SK-N-MC (cell line): Measurements from ENCODE around the gene FGF11.

Source experiments
- DNase-seq: peaks from one replicate; pipeline ENCODE4 v3.0.0-alpha.2; 2011; ENCODE audit warnings: low read depth, low spot score
- H3K27ac ChIP-seq: fragments of 200-600 bp; sonication (generic); 2 replicates; pipeline ENCODE4 v1.5.1; 2016; ENCODE audit warnings: mixed run types
- H3K36me3 ChIP-seq: fragments of 200-600 bp; sonication (generic); 2 replicates; pipeline ENCODE4 v1.6.1; 2017; ENCODE audit warnings: antibody characterized with exemption, low read length, mixed read lengths; ENCODE audit not compliant: insufficient read depth
- H3K4me3 ChIP-seq: fragments of 200-600 bp; sonication (generic); 2 replicates; pipeline ENCODE4 v1.5.1; 2016
- H3K9ac ChIP-seq: fragments of 200-600 bp; sonication (generic); 2 replicates; pipeline ENCODE4 v1.8.0; 2017; ENCODE audit warnings: mixed run types, mixed read lengths; ENCODE audit not compliant: insufficient read length
- H3K9me3 ChIP-seq: fragments of 200-600 bp; sonication (generic); 2 replicates; pipeline ENCODE4 v1.6.1; 2017; ENCODE audit warnings: low read depth, mild to moderate bottlenecking, antibody characterized with exemption, low read length, moderate library complexity, mixed read lengths
- EZH2 ChIP-seq: fragments of 200-600 bp; sonication (generic); IDR thresholded peaks from one replicate; pipeline ENCODE4 v1.6.1; 2017; ENCODE audit warnings: antibody characterized with exemption
- FOXP2 ChIP-seq: optimal IDR thresholded peaks from 2 replicates; pipeline ENCODE3; 2011; ENCODE audit warnings: mild to moderate bottlenecking, moderate library complexity; ENCODE audit not compliant: insufficient read depth; ENCODE audit errors: extremely low read length, control extremely low read depth
- POLR2AphosphoS5 ChIP-seq: IDR thresholded peaks from 2 replicates; pipeline ENCODE4 v1.6.1; 2012; ENCODE audit warnings: mild to moderate bottlenecking, low read depth, low read length, borderline replicate concordance

FGF11 gene

DNA sequence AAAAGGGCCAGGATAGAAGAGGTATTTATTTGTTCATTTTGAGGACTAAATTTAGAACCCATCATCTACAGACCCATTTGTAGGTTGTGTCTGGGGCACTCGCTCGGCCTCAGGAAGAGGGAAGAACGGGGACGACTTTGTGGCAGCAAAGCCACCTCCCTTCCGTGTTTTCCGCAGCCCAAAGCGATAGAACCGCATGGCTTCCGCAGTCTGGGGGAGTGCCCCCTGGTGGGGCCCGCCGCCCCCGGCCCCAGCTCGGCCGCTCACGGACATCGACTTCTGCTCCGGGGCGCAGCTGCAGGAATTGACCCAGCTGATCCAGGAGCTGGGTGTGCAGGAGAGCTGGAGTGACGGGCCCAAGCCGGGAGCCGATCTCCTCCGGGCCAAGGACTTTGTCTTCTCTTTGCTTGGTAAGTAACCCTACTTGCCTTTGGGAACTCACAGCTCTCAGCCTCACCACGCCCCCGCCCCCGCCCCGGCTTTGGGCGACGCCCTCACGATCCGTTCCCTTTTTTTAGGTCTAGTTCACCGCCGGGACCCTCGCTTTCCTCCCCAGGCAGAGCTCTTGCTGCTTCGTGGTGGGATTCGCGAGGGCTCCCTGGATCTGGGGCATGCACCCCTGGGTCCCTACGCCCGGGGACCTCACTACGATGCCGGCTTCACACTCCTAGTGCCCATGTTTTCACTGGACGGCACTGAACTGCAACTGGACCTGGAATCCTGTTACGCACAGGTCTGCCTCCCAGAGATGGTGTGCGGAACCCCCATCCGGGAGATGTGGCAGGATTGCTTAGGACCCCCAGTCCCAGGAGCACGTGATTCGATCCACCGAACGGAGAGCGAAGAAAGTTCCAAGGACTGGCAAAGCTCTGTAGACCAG is 3.4 kb upstream of the FGF11 start:
- Histone ChIP-seq H3K27ac (peak overlapping the region; percentile 67), H3K36me3 (no peaks in the 10 kb centered on the region), H3K9me3 (no peaks in the 10 kb centered on the region), H3K9ac (peak overlapping the region; percentile 67), H3K4me3 (peak overlapping the region; percentile 93)
- TF ChIP-seq FOXP2 (no peak), POLR2AphosphoS5 (peak; percentile 9; the same call in 1 of the 2 replicates), EZH2 (no peak)
- no peak for DNase-seq

DNA sequence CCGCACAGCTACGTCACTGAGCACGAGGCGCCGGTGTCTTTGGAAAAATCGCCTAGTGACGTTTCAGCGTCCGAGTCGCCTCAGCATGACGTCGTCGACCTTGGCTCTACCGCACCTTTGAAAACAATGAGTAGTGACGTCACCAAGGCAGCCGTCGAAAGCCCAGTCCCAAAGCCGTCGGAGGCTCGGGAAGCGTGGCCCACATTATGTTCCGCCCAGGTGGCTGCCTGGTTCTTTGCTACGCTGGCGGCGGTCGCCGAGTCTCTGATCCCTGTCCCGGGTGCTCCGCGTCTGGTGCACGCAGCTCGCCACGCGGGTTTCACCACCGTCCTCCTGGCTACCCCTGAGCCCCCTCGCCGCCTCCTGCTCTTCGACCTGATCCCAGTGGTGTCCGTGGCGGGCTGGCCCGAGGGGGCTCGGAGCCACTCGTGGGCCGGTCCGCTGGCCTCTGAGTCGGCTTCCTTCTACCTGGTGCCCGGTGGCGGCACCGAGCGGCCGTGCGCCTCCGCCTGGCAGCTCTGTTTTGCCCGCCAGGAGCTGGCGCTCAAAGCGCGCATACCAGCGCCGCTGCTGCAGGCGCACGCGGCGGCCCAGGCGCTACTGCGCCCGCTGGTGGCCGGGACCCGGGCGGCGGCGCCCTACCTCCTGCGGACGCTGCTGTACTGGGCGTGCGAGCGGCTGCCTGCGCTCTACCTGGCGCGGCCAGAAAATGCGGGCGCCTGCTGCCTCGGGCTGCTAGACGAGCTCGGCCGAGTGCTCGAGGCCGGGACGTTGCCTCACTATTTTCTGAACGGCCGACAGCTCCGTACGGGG is 2.5 kb upstream of the FGF11 start:
- TF ChIP-seq POLR2AphosphoS5 (peak; percentile 29; the same call in 1 of the 2 replicates), FOXP2 (no peak)
- peak overlapping the region; percentile 67 for H3K27ac ChIP-seq
- peak overlapping the region; percentile 67 for H3K9ac ChIP-seq
- H3K4me3 ChIP-seq, result peak overlapping the region; percentile 93
- H3K36me3 ChIP-seq, result no peaks in the 10 kb centered on the region
- no peaks in the 10 kb centered on the region for H3K9me3 ChIP-seq
- DNase-seq, result no peak

DNA sequence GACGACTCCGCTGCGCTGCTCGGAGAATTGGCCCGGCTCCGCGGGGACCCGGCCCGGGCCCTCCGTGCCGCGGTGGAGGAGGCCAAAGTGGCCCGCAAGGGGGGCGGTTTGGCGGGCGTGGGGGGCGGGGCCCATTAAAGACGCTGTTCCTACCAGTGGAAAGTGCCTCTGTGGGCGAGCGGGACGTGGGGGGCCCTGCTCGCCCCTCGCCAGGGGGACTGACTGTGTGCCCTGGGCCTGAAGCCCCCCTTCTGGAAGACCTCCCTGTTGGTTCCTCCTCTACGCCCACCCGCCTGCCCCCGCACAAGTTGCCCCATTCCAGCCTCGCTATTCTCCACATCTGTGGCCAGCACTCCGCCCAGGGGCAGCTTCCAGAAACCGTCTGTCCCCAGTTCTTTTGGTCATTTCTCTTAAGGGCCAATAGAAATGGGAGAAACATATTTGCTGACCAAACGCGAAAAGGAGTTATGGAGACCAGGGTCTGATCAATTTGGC is 1.9 kb upstream of the FGF11 start:
- peak overlapping the region; percentile 93 for H3K4me3 ChIP-seq
- no peak overlapping the region for H3K27ac ChIP-seq
- H3K36me3 ChIP-seq, result no peaks in the 10 kb centered on the region
- peak overlapping the region; percentile 67 for H3K9ac ChIP-seq
- no peak for DNase-seq
- no peaks in the 10 kb centered on the region for H3K9me3 ChIP-seq
- TF ChIP-seq FOXP2, result no peak
- TF ChIP-seq POLR2AphosphoS5, result no peak
- no peak for TF ChIP-seq EZH2

GRCh38 chr17:7437950-7438614 is 1.2 kb upstream of the FGF11 start:
- DNase-seq, result no peak
- Histone ChIP-seq H3K9me3 (no peaks in the 10 kb centered on the region), H3K36me3 (no peaks in the 10 kb centered on the region), H3K27ac (no peak overlapping the region), H3K9ac (peak overlapping the region; percentile 70), H3K4me3 (peak overlapping the region; percentile 93)
- TF ChIP-seq FOXP2 (no peak), POLR2AphosphoS5 (peak; percentile 42; the same call in 1 of the 2 replicates), EZH2 (no peak)

DNA sequence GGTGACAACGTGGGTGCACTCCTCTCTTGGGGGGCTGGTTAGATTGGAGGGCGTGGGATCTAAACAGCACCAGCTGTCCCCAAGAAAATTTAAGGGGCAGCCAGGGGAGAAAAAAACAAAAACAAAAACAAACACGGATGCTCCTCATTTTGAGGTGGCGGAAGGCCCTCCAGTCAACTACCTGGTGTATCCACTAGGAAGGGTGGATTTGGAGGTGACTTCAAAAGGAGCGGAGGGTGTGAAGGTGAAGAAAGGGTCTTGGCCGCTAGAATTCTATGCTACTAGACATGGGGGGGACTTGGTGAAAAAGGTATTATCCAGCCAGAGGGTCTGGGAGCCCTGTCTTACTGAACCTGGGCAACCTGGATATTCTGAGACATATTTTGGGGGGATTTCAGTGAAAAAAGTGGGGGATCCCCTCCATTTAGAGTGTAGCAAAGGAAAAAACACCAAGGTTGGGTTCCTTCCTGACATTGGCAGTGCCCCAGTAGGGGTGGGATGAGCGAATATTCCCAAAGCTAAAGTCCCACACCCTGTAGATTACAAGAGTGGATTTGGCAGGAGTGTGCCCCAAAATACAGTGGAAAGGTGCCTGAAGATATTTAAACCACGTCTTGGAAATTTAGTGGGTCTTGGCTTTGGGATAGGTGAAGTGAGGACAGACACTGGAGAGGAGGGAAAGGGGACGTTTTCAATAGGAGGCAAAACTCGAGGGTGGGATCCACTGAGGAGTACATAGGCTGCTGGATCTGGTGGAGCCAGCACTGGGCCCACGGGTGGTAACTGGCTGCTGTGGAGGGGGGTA is 454 bp upstream of the FGF11 start:
- no peak for TF ChIP-seq FOXP2
- TF ChIP-seq POLR2AphosphoS5, result no peak
- TF ChIP-seq EZH2, result no peak
- H3K4me3 ChIP-seq, result peak overlapping the region; percentile 93
- no peak overlapping the region for H3K27ac ChIP-seq
- H3K36me3 ChIP-seq, result no peaks in the 10 kb centered on the region
- no peaks in the 10 kb centered on the region for H3K9me3 ChIP-seq
- peak overlapping the region; percentile 90 for H3K9ac ChIP-seq
- DNase-seq, result no peak

GRCh38 chr17:7440113-7440833 is 961 bp downstream of the FGF11 start:
- Histone ChIP-seq H3K9ac (peak overlapping the region; percentile 90), H3K4me3 (peak overlapping the region; percentile 93), H3K27ac (peak overlapping the region; percentile 98), H3K36me3 (no peaks in the 10 kb centered on the region), H3K9me3 (no peaks in the 10 kb centered on the region)
- DNase-seq, result no peak
- no peak for TF ChIP-seq EZH2
- TF ChIP-seq POLR2AphosphoS5, result peak; percentile 71

DNA sequence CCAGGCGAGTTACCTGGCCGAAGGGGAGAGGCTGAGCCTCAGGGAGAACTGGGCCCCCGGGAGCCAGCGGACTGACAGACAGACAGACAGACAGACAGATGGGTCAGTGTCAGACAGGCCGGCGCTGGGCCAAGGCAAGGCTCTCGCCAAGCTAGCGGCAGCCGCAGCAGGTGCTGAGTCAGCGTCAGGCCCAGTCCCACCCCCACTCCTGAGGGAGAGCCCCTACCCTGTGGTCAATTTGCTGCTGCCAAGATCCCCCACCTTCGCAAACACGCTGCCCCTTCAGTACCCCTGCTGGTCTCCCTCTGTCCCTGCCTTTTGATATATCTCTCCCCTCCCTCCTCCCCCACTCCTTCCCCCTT is 1.5 kb downstream of the FGF11 start:
- TF ChIP-seq FOXP2 (no peak), POLR2AphosphoS5 (no peak), EZH2 (no peak)

More for the DNA sequence above, 1.5 kb downstream of the FGF11 start:
- peak overlapping the region; percentile 90 for H3K9ac ChIP-seq
- H3K4me3 ChIP-seq, result peak overlapping the region; percentile 93
- peak overlapping the region; percentile 98 for H3K27ac ChIP-seq
- no peak for DNase-seq
- no peaks in the 10 kb centered on the region for H3K9me3 ChIP-seq
- no peaks in the 10 kb centered on the region for H3K36me3 ChIP-seq
